Measurements from ENCODE around the gene RBM18. TPM values are rescaled to one million over a fixed set of nuclear protein-coding genes. Genes with fewer than 3 reads are reported as not detected.

Gene RBM18
- total RNA-seq, 1 donor from 2014 or later = 29.1 TPM

GRCh38 chr9:122200960-122201595, 63.6 kb downstream of the RBM18 start:
- Mint-ChIP-seq H3K4me1 (ENCODE audit: low read depth, unreplicated experiment) (peaks cover 18% of the 10 kb centered on the region), H3K27ac (ENCODE audit: unreplicated experiment) (no peak overlapping the region), H3K27me3 (ENCODE audit: low read depth, unreplicated experiment) (peaks cover 37% of the 10 kb centered on the region), H3K36me3 (ENCODE audit: low read depth, unreplicated experiment) (no peaks in the 10 kb centered on the region), H3K4me3 (ENCODE audit: unreplicated experiment) (no peak overlapping the region), H3K9me3 (ENCODE audit: unreplicated experiment) (no peaks in the 10 kb centered on the region)
- H3K36me3 ChIP-seq (ENCODE audit: insufficient read depth, low read length) = no peaks in the 10 kb centered on the region
- FAIRE-seq = no peak
- no peak overlapping the region for H2AFZ ChIP-seq (ENCODE audit: low read depth, low read length)
- no peak overlapping the region for H3K9ac ChIP-seq (ENCODE audit: low read length)
- peaks cover 5% of the 10 kb centered on the region for H3K4me1 ChIP-seq (ENCODE audit: insufficient read depth, low read length)
- H3K79me2 ChIP-seq (ENCODE audit: insufficient read depth, low read length) = no peaks in the 10 kb centered on the region
- no peaks in the 10 kb centered on the region for H3K9me3 ChIP-seq (ENCODE audit: insufficient read depth, low read depth, low read length)
- H4K20me1 ChIP-seq (ENCODE audit: insufficient read depth, low read length) = no peaks in the 10 kb centered on the region
- no peak overlapping the region for H3K4me3 ChIP-seq (ENCODE audit: insufficient read depth, low read depth, low read length)
- H3K27me3 ChIP-seq (ENCODE audit: insufficient read depth, low read length) = peaks cover 13% of the 10 kb centered on the region
- no peak for TF ChIP-seq EZH2 (IDR thresholded peaks at IDR 0.05; ENCODE audit: insufficient read depth, low read length)
- TF ChIP-seq, protein P1, sequence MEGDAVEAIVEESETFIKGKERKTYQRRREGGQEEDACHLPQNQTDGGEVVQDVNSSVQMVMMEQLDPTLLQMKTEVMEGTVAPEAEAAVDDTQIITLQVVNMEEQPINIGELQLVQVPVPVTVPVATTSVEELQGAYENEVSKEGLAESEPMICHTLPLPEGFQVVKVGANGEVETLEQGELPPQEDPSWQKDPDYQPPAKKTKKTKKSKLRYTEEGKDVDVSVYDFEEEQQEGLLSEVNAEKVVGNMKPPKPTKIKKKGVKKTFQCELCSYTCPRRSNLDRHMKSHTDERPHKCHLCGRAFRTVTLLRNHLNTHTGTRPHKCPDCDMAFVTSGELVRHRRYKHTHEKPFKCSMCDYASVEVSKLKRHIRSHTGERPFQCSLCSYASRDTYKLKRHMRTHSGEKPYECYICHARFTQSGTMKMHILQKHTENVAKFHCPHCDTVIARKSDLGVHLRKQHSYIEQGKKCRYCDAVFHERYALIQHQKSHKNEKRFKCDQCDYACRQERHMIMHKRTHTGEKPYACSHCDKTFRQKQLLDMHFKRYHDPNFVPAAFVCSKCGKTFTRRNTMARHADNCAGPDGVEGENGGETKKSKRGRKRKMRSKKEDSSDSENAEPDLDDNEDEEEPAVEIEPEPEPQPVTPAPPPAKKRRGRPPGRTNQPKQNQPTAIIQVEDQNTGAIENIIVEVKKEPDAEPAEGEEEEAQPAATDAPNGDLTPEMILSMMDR (IDR thresholded peaks at IDR 0.05; ENCODE audit: insufficient read depth, low read depth, low read length) = no peak
- H3K27ac ChIP-seq (ENCODE audit: low read depth, low read length) = no peak overlapping the region
- H3K4me2 ChIP-seq (ENCODE audit: low read length) = peak overlapping the region; percentile 14
- peak; percentile 52 for DNase-seq (ENCODE audit: low read depth)

GRCh38 chr9:122197882-122198281, 66.8 kb downstream of the RBM18 start:
- TF ChIP-seq, protein P1 (IDR thresholded peaks at IDR 0.05; ENCODE audit: insufficient read depth, low read depth, low read length) = no peak
- no peak for TF ChIP-seq EZH2 (IDR thresholded peaks at IDR 0.05; ENCODE audit: insufficient read depth, low read length)
- H3K36me3 Mint-ChIP-seq (ENCODE audit: low read depth, unreplicated experiment) = no peaks in the 10 kb centered on the region
- peaks cover 14% of the 10 kb centered on the region for H3K4me1 Mint-ChIP-seq (ENCODE audit: low read depth, unreplicated experiment)
- Histone ChIP-seq H3K9ac (ENCODE audit: low read length) (no peak overlapping the region), H3K36me3 (ENCODE audit: insufficient read depth, low read length) (no peaks in the 10 kb centered on the region), H4K20me1 (ENCODE audit: insufficient read depth, low read length) (no peaks in the 10 kb centered on the region), H3K4me1 (ENCODE audit: insufficient read depth, low read length) (peaks cover 5% of the 10 kb centered on the region), H3K4me2 (ENCODE audit: low read length) (no peak overlapping the region), H2AFZ (ENCODE audit: low read depth, low read length) (no peak overlapping the region), H3K79me2 (ENCODE audit: insufficient read depth, low read length) (no peaks in the 10 kb centered on the region), H3K9me3 (ENCODE audit: insufficient read depth, low read depth, low read length) (no peaks in the 10 kb centered on the region), H3K4me3 (ENCODE audit: insufficient read depth, low read depth, low read length) (no peak overlapping the region), H3K27ac (ENCODE audit: low read depth, low read length) (no peak overlapping the region), H3K27me3 (ENCODE audit: insufficient read depth, low read length) (peaks cover 13% of the 10 kb centered on the region)
- DNase-seq (ENCODE audit: low read depth) = no peak
- H3K27me3 Mint-ChIP-seq (ENCODE audit: low read depth, unreplicated experiment) = peaks cover 41% of the 10 kb centered on the region
- no peak for FAIRE-seq
- no peak overlapping the region for H3K27ac Mint-ChIP-seq (ENCODE audit: unreplicated experiment)
- no peaks in the 10 kb centered on the region for H3K9me3 Mint-ChIP-seq (ENCODE audit: unreplicated experiment)
- no peak overlapping the region for H3K4me3 Mint-ChIP-seq (ENCODE audit: unreplicated experiment)

DNA sequence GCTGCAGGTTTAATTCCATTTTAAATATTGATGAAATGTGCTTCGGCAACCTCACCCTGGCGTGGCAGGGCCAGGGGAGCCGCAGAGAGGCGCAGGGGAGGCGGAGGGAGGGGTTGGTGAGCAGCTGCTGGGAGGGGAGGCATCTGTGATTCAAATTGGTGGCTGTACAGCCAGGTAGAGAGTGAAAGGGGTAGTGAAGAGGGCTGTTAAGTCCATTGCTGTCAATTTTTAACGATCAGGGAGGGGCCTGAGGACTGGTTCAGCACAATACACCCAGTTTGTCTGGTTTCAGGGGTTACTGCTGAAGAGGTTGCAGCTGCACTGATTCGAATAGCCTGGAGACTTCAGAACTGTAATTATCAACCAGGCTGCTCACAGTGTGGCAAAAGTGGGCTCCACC, 67.2 kb downstream of the RBM18 start:
- Histone ChIP-seq H3K4me2 (ENCODE audit: low read length) (no peak overlapping the region), H3K36me3 (ENCODE audit: insufficient read depth, low read length) (no peaks in the 10 kb centered on the region), H3K4me1 (ENCODE audit: insufficient read depth, low read length) (peaks cover 5% of the 10 kb centered on the region), H4K20me1 (ENCODE audit: insufficient read depth, low read length) (no peaks in the 10 kb centered on the region), H3K9me3 (ENCODE audit: insufficient read depth, low read depth, low read length) (no peaks in the 10 kb centered on the region), H2AFZ (ENCODE audit: low read depth, low read length) (no peak overlapping the region), H3K27ac (ENCODE audit: low read depth, low read length) (no peak overlapping the region), H3K4me3 (ENCODE audit: insufficient read depth, low read depth, low read length) (no peak overlapping the region), H3K27me3 (ENCODE audit: insufficient read depth, low read length) (peaks cover 13% of the 10 kb centered on the region), H3K79me2 (ENCODE audit: insufficient read depth, low read length) (no peaks in the 10 kb centered on the region), H3K9ac (ENCODE audit: low read length) (no peak overlapping the region)
- no peaks in the 10 kb centered on the region for H3K9me3 Mint-ChIP-seq (ENCODE audit: unreplicated experiment)
- peaks cover 14% of the 10 kb centered on the region for H3K4me1 Mint-ChIP-seq (ENCODE audit: low read depth, unreplicated experiment)
- H3K27me3 Mint-ChIP-seq (ENCODE audit: low read depth, unreplicated experiment) = peaks cover 44% of the 10 kb centered on the region
- no peak for DNase-seq (ENCODE audit: low read depth)
- TF ChIP-seq EZH2 (IDR thresholded peaks at IDR 0.05; ENCODE audit: insufficient read depth, low read length) = no peak
- TF ChIP-seq, protein P1 (IDR thresholded peaks at IDR 0.05; ENCODE audit: insufficient read depth, low read depth, low read length) = no peak
- H3K27ac Mint-ChIP-seq (ENCODE audit: unreplicated experiment) = no peak overlapping the region
- H3K4me3 Mint-ChIP-seq (ENCODE audit: unreplicated experiment) = no peak overlapping the region
- no peak for FAIRE-seq
- H3K36me3 Mint-ChIP-seq (ENCODE audit: low read depth, unreplicated experiment) = no peaks in the 10 kb centered on the region
